Measurements from ENCODE around the gene DAW1.

GRCh38 chr2:227862741-227863588 is 8.5 kb upstream of the DAW1 start:
- TF ChIP-seq, protein P1, sequence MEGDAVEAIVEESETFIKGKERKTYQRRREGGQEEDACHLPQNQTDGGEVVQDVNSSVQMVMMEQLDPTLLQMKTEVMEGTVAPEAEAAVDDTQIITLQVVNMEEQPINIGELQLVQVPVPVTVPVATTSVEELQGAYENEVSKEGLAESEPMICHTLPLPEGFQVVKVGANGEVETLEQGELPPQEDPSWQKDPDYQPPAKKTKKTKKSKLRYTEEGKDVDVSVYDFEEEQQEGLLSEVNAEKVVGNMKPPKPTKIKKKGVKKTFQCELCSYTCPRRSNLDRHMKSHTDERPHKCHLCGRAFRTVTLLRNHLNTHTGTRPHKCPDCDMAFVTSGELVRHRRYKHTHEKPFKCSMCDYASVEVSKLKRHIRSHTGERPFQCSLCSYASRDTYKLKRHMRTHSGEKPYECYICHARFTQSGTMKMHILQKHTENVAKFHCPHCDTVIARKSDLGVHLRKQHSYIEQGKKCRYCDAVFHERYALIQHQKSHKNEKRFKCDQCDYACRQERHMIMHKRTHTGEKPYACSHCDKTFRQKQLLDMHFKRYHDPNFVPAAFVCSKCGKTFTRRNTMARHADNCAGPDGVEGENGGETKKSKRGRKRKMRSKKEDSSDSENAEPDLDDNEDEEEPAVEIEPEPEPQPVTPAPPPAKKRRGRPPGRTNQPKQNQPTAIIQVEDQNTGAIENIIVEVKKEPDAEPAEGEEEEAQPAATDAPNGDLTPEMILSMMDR (optimal IDR thresholded peaks at IDR 0.05 in 1 of 3, IDR thresholded peaks at IDR 0.05 in 1 of 3, conservative IDR thresholded peaks at IDR 0.05 in 1 of 3; ENCODE audit: extremely low read depth in 1 of 3, insufficient read depth in 2 of 3, low read length in 3 of 3): peak; percentile 28 to 64 (median 43)
- TF ChIP-seq EZH2 (IDR thresholded peaks at IDR 0.05; ENCODE audit: low read length): no peak

Data from keratinocyte (primary cell).